NB4 (cell line): ENCODE data around the gene PCNX3.

Experiments
- DNase-seq: peaks from one replicate; pipeline ENCODE4 v3.0.0; 2010; ENCODE audit warnings: low read depth
- H3K4me3 ChIP-seq: one replicate; pipeline ENCODE4 v1.5.1; 2011; ENCODE audit warnings: mild to moderate bottlenecking, low read depth, low read length, moderate library complexity
- MYC ChIP-seq: IDR thresholded peaks from 2 replicates; pipeline ENCODE4 v1.6.1; 2011; ENCODE audit warnings: low read depth, low read length
- POLR2A ChIP-seq: IDR thresholded peaks from 2 replicates; pipeline ENCODE4 v1.6.1; 2011; ENCODE audit warnings: mild to moderate bottlenecking; ENCODE audit not compliant: insufficient read length; ENCODE audit errors: extremely low read depth
- TF ChIP-seq, protein P1 (sequence below): IDR thresholded peaks from one replicate; pipeline ENCODE4 v1.5.1; 2012; ENCODE audit warnings: low read depth, low read length
- TF ChIP-seq, protein P2 (sequence below): IDR thresholded peaks from 2 replicates; pipeline ENCODE4 v1.6.1; 2011; ENCODE audit warnings: low read depth, low read length

PCNX3 gene

DNA sequence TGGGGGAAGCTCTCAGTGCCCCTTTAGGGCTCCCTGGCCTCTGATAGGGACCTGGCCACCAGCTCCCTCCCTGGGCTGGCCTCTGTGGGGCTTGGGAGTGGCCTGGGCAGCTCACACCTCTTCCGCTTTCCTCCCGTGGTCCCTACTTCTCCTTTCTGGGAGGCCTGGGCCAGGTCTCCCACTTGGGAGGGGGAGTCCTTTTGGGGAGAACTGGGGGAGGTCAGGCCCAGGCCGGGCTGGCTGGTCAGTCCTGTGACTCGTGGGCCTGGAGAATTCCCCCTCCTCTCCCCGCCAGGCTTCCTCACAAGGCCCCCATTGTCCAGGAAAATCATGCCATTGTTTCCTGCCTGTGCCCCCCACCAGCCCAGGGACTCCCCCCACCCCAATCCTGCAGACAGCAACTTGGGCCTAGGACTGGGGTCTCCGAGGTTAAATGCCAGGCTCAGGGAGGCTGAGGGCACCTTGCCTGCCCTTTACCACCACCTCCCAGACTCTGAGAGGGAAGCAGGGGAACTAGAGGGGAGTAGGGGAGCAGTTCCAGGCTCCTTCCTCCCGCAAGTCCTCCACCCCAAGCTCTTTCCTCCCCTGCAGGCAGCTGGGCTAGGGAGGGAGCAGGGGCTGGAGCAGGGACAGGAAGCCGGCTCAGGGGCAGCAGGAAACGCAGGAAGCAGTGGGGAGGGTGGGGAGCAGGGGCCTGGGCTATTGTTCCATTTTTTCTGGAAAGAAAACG, 4.4 kb upstream of the PCNX3 start:
- DNase-seq: peak; percentile 68
- peak overlapping the region; percentile 32 for H3K4me3 ChIP-seq
- TF ChIP-seq, protein P1, sequence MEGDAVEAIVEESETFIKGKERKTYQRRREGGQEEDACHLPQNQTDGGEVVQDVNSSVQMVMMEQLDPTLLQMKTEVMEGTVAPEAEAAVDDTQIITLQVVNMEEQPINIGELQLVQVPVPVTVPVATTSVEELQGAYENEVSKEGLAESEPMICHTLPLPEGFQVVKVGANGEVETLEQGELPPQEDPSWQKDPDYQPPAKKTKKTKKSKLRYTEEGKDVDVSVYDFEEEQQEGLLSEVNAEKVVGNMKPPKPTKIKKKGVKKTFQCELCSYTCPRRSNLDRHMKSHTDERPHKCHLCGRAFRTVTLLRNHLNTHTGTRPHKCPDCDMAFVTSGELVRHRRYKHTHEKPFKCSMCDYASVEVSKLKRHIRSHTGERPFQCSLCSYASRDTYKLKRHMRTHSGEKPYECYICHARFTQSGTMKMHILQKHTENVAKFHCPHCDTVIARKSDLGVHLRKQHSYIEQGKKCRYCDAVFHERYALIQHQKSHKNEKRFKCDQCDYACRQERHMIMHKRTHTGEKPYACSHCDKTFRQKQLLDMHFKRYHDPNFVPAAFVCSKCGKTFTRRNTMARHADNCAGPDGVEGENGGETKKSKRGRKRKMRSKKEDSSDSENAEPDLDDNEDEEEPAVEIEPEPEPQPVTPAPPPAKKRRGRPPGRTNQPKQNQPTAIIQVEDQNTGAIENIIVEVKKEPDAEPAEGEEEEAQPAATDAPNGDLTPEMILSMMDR: no peak
- TF ChIP-seq POLR2A: no peak
- TF ChIP-seq, protein P2, sequence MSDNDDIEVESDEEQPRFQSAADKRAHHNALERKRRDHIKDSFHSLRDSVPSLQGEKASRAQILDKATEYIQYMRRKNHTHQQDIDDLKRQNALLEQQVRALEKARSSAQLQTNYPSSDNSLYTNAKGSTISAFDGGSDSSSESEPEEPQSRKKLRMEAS: no peak
- no peak for TF ChIP-seq MYC

DNA sequence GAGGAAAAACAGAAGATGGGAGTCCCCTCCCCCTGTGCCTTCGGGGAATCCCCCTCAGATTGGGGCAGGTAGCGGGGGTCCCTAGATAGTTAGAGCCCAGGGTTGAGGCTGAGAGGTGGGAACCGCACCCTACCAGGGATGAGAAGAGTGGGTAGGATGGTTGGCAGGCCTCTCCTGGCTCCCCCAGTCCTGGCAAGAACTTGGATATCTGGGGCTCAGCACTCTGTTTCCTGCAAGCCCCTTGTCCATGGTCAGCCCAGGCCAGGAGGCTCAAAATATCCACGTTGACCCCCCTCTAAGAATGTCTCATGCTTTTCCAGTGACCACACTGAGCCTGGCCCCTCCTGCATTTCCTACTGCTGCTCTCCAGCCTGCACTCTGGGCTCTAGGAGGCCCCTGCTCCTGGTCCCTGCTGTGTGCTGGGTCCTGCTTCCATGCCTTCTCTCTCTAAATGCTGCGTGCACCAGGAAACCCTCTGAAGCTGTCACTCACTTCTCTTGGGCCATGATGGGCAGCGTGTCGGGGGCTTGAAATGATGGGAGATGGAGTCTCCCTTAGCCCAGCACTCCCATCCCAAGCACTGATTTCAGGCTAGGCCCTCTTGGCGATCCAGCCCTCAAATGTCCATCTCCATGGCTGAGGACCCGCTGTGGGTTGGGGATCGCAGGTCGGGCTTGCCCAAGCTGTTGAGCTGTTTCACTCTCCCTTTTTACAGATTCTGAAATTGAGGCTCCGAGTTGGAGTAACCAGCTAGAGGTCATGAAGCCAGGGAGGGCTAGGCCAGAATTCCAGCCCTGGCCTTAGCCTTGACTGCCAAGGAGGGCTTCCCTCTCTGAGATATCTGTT, 3.6 kb upstream of the PCNX3 start:
- DNase-seq: no peak
- TF ChIP-seq MYC (no peak), POLR2A (no peak)
- TF ChIP-seq, protein P2: no peak
- TF ChIP-seq, protein P1: no peak
- H3K4me3 ChIP-seq: peak overlapping the region; percentile 87

DNA sequence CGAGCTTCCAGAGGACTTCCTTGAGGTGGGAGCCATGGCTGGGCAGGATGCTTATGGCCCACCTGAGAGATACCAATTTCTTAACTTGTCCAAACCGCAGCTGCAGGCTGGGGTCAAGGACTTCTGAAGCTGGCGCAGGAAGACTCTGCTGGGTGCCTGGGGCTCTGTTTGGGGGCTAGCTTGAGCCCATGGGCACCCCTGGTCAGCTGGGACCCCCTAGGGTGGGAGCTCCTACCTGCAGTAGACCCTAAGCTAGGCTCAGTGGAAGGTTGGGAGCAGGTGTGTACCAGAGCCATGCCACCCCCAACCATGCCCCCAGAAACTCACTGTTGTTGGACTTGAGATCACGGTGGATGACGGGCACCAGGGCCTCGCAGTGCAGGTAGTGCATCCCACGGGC, 2.9 kb upstream of the PCNX3 start:
- DNase-seq: no peak
- TF ChIP-seq, protein P2: no peak
- TF ChIP-seq MYC: no peak
- TF ChIP-seq, protein P1: no peak
- no peak for TF ChIP-seq POLR2A
- peak overlapping the region; percentile 87 for H3K4me3 ChIP-seq

DNA sequence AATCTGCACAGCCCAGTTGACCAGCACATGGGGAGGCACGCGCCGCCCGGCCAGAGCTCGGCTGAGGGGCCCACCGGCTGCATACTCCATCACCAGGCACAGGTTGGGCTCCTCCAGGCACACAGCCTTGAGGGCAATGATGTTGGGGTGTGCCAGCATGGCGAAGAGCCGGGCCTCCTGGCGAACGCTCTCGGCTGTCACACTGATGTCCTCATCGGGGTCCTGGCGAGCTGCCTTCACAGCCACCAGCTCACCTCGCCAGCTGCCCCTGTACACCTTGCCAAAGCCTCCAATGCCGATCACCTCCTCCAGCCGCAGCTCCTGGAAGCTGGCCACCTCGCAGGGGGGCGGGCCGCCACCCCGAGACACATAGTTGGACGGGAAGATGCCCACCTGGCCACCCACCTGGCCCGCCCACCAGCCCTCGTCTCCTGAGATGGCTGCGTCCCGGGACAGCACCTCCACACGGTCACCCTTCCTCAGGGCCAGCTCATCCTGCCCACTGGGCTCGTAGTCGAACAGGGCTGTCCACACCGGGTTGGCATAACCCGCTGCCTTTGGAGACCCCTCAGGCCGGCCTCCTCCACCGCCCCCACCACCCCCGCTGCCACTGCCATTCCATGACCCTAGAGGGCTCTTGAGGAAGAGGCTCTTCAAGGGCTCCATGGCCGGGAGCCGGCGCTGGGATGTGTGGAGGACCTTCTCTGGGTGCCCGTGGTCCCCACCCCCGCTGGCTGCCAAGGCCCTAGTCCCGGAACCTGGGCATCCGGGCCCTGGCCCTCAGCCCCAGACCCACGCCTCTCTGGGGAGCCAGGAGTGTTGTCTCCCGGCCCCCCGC, 2.3 kb upstream of the PCNX3 start:
- peak overlapping the region; percentile 87 for H3K4me3 ChIP-seq

DNA sequence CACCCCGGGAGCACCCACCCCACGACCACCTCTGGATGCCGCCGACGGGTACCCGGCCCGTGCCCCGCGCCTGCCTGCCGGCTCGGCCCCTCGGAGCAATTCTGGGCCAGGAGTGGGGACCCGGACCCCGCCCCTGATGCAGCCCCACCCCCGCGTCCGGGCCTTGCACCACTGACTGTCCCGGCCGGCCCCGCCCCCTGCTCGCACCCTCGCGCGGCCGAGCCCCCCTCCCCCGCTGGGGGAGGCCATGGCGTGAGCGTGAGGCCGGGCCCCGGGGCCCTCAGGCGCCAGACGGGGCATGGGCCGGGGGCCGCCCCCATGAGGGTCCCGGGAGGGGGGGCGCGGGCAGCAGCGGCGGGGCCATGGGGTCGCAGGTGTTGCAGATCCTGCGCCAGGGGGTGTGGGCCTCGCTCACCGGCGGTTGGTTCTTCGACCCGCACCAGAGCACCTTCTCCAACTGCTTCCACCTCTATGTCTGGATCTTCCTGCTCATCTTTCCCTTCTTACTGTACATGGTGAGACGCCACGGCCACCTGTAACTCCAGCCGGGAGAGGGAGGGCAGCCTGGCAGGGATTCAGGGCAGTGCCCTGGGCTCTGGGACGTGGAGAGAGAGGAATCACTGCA, 486 bp downstream of the PCNX3 start:
- DNase-seq: peak; percentile 78
- TF ChIP-seq POLR2A (no peak), MYC (no peak)
- TF ChIP-seq, protein P2: no peak
- TF ChIP-seq, protein P1: no peak
- peak overlapping the region; percentile 89 for H3K4me3 ChIP-seq

More for the DNA sequence above, 2.3 kb upstream of the PCNX3 start:
- TF ChIP-seq, protein P2: no peak
- TF ChIP-seq, protein P1: no peak
- TF ChIP-seq MYC: no peak
- no peak for TF ChIP-seq POLR2A
- DNase-seq: no peak
